NCI-H774 (cell line): ENCODE measurements around the gene DIO2.

Source experiments
- DNase-seq: peaks from one replicate; lab custom pipeline; 2025; lab: John Stamatoyannopoulos, UW

DIO2 gene

DNA sequence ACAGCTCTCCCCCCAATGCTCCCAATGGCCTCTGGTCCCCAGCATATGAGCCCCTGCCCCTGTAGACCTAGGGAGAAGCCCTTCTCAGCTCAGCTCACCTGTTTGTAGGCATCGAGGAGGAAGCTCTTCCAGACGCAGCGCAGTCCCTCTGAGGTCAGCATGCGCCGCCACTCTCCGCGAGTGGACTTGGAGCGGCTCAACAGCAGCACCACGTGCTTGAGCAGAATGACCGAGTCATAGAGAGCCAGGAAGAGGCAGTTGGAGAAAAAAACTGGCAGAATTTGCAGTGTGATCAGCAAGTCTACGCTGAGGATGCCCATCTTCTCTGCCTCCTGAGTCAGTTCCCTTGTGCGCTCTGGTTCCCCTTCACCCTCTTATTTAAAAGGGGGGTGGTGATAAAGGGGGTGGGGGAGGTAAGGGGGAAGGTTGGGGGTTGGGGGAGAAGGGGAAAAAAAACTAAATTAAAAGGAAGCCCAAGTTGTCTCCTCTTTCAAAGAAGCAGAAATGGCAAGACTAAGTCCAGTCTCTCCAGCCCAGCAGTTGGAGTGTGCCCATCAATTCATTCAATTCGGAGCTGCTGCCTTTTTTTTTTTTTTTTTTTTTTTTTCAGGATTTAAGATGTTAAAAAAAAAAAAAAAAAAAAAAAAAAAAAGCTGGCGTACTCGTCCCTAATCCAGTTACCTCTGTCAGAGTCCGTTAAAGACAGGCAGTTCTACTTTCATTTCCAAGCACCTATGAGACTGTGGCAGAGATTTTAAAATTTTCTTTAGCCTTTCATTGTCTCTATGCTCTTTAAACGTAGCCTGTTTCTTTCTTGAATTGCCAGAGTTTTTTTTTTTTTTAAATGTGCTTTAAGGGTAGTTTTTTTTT is at the start of gene DIO2:
DIO2 (minus strand) TSS at position 352 of the 870 bp plus-strand sequence; CDS start at position 320, 32 bp downstream.
- no peak for DNase-seq

DNA sequence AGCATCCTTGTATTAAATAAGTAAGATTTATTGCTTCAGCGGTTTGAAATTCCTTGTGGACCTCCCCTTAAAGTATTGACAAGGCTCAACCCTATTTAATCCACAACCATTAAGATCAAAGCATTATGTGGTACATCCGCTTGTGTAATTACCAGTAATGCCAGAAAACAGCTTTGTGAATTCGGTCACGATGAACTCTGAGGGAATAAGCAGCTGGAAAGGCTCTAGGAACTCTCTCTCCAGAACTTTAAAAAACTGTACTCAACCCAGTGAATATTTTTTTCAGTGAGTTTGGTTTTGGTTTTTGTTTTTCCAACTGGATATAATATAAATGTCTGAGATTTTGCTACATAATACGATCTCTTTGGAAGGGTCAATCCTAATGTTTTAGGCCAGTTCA is 49.3 kb upstream of the DIO2 start:
- DNase-seq: no peak

DNA sequence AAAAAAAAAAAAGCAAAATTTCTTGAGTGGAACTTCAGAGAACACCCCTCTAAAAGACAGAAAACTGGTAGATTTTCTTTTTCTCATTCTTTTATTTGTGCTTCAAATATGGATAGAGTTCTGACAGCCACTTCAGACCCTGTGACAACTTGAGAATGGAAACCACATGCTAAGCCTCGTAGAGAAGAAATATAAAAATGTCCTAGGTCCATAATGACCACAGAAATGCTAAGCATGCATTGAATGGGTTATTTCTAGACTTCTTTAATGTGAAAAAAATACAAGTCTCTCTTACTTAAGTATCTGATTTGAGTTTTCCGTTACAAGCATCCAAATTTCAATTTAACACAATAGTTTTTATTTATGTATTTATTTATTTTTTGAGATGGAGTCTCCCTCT is 28.3 kb upstream of the DIO2 start:
- DNase-seq: no peak

DNA sequence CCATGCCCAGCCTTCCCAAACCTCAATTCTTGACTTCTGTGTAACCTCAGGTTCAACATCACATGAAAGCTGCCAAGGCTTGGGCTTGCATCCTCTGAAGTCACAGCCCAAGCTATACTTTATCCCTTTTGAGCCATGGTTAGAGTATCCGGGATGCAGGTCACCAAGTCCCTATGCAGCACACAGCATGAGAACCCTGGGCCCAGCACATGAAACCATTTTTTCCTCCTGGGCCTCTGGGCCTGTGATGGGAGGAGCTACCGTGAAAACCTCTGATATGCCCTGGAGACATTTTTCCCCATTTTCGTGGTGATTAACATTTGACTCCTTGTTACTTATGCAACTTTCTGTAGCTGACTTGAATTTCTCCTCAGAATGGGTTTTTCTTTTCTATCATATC is 25.8 kb upstream of the DIO2 start:
- no peak for DNase-seq

DNA sequence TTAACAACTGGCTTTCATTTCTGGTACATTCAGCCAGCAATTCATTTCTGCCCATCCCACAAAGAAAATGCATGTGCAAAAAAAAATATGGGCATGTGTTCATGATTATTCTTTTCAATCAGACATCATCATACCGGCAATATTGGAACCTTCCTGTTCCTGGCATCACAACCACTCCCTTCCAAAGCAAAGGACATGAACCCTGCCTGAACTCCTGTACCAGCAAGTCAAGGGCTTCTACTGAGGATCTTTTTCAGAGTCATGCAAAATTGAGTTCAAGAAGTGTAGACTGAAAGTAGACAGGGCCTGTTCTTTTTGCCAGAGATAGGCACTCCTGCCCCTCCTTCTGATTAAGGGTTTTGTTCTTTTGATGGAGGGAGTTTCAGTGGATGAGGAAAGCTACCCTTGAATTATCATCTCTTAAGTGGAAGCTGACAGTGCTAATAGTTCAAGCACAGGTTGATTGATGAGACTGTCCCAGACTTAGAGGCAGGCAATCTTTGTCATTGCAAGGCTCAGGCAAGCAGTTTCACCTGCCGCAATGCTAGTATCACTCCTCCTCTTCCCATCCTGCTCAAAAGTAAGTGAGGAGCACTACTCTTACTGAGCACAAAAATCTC is 22.3 kb upstream of the DIO2 start:
- DNase-seq: no peak

DNA sequence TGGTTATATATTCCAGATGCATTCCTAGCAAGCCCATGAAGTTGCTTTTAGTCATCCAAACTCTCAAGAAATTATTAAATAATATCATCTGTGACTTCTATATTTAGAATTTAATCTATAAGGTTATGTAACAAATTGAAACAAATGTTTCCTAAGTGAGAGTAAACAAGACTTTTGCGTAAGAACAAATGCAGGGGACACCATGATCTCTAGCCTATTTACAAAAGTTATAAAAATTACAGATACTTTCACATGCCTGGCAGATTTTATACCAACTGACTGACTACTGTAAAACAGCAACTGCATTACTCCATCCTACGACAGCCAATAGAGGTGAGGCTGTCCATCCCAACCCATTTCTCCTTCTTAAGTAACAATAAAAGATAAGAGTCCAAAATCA is 20.4 kb upstream of the DIO2 start:
- no peak for DNase-seq

DNA sequence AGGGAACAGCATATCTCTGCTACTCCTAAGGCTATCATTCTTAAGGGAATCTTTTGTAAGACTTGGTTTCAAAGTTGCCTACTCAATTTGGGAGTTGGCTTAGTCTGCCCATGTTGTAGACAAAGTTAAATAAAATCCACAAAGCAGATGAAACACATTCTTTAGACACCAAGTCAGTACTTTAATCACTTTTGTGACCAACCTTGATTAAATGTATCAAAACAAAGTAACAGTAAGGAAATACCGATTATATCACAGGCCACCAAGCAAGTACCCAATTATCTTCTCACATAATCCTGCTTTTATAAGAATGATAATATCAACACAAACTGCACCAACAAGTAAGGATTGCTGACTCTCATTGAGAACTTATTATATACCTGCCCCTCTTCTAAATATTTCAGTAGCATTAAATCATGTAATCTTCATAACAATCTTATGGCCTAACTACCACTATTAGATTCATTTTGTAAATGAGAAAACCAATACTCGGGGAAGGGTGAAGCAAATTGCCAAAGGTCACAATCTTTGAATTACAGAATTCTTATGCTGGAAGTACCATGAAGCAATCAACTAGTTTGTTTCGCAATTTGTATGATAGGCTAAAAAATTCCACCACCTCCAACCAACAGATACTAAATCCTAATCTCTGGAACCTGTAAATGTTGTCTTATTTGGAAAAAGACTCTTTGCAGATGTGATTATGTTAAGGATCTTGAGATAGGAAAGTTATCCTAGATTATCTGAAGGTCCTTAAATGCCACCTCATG is 12.6 kb upstream of the DIO2 start:
- DNase-seq: no peak

DNA sequence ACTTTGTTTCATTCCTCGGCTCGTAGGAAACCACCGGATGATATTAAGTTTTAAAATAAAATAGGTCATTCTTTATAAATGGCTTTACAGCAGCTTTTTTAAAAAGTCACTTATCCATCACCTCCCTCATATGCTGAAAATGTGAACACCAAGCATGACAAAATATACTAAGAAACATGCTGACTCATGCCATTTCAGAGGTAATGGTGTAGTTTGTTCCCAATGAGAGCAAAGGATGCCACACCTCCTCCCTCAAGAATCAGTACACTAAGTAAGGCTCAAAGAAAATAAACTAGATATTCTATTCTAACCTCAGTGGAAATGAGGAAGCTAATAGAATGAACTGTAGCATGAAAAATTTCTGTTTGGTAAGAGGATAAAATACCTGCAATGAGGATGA is 5.5 kb upstream of the DIO2 start:
- DNase-seq: no peak

DNA sequence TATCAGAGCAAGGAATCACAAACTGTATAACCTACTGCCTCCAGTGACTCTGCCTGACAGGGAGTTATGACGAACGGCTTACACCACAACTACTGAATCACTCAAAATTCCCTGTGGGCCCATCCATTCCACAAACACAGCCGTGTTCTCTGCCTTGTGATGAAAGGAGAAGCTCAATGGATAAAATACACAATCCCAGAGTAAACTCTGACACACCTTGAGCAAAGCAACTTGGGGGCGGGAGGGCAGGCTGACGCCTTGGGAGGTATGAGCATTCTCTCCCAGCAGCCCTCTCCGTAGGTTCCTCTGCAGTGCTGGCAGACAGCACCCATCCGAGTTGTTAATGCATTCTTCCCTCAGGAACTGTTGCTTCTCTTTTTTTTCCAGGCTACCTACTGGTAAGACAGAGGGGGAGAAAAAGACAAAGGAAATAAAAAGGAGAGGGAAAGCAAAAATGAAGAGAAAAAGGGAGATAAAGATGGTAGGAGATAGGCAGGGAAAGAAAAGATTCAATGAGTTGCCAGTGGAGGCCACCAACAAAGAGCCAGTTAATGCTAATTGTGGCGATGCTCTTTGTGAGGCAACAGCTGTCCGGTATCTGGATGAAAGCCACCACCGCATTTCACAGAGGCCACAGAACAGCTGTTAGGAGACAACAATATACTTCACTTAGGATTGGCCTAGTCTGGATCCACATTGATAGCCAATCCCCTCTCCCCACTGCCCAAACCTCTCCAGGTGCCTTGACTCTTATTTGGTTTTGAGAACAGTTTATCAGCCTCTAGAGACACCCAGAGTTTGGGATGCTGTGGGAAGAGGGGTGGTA is 4.7 kb upstream of the DIO2 start:
- no peak for DNase-seq

DNA sequence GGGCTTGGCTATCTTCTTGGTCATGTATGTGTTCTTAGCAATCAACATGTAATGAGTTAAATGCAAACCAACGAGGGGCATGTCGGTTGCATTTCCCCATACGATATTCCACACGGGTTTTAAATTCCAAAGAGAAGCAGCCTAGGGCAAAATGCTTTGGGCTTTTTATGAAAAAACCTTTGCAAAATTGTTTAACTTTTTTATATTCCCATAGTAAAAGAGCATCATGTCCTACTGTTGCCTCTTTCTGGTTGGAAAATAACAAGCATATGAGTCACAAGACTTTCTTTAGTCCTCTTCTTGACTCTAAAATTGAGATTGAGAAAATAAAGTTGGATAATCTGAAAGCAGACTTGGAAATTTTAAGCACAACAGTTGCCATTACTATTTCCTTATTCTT is 3.8 kb upstream of the DIO2 start:
- DNase-seq: no peak

DNA sequence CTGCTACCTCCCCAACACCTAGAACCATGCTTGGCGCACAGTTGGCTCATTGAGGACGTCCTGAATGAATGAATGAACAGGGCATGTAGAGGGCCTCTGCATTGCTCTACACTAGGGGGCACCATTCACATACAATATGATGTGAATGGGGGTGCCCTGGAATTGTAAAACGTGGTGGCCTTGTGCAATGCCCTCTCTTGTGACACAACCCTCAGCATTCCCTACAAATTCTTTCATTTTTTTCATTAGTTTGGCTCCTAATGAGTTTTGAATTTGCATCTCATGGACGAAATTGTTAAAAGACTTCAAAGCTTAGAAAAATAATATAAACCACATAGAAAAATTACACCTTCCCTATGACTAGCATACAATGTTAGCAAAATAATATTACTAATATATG is 2.3 kb upstream of the DIO2 start:
- no peak for DNase-seq

DNA sequence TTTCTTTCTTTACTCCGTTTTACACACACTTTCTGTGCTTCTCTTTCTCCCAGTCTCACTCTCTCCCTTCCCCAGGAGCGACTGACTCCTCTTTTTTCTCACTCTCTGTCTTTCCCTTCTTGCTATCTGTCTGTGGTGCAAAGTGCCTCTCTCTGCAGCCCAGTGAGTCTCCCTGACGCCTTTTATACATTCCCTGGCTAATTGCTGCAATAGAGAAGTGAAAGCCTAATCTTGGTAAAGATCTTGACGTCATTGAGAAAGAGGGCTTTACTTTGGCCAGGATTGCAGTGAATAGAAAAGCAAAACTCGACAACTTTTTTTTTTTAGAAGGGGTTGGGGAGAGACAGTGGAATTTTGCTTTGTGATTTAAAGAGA is 706 bp upstream of the DIO2 start:
- DNase-seq: no peak

DNA sequence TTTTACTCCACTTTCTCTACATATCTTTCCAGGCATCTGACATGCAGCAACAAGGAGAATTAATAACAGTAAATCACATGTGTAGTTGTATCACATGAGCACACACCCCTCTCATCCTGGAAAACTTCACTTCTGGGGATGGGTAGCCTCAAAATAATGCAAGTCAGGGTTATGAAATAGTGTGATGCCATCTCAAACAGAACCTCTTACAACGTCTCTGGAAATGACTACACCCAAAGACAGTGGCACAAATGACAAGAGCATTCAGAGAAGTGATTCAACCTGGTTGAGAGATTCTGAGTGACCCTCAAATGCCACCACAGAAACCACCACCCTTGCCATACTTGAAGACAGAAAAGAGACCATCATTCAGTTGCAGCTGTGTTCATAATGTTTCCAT is 2.8 kb downstream of the DIO2 start:
- DNase-seq: no peak

DNA sequence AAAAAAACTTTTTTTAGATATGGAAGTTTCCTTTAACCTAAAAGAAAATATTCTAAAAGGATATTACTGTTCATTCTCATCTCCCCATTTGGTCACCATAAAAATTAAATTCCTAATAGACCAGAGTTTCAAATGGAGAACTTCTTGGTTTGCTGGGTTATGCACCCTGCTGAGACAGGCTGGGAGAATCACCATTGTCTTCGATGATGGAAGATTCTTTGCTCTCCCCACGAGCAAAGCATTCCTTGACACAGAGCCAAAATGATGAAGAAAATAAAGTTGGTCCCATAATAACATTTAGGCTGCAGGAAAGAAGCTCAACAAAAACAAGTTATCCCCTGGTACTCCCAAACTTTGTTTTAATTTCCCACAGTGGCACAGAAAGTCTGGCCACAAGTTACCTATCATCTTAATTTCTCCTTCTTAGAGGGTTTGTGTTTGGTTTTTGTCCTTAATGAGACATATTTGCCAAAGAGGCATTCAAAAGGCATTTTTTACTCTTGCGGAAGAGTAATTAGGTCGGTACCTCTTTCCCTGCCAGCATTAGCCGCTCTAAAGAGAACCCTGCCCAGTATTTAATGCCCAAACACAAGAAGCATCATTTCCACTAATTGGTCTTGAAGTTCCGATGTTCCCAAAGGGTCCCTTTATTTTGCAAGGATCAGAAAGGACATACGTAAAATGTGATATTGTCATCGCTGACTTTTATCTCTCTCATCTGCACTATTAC is 4.8 kb downstream of the DIO2 start:
- DNase-seq: no peak

DNA sequence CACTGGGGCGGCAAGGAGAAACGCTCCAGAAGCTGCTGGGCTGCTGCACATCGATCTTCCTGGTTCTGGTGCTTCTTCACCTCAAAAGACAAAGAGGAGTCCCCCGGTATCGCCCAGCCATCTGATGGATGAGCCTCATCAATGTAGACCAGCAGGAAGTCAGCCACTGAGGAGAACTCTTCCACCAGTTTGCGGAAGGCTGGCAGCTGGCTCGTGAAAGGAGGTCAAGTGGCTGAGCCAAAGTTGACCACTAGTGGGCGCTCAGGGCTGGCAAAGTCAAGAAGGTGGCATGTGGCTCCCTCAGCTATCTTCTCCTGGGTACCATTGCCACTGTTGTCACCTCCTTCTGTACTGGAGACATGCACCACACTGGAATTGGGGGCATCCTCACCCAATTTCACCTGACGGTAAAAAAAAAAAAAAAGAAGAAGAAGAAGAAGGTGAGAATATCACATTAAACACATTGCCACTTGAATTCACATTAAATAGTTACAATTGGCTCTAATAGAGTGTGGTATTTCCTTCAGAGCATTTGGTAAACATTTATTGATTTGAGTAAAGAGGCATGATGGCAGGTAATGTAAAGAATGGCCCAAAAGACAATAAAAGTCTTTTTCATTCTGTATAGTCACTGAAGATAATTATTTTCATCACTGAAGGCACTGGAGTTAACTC is 8.3 kb downstream of the DIO2 start:
- DNase-seq: no peak

DNA sequence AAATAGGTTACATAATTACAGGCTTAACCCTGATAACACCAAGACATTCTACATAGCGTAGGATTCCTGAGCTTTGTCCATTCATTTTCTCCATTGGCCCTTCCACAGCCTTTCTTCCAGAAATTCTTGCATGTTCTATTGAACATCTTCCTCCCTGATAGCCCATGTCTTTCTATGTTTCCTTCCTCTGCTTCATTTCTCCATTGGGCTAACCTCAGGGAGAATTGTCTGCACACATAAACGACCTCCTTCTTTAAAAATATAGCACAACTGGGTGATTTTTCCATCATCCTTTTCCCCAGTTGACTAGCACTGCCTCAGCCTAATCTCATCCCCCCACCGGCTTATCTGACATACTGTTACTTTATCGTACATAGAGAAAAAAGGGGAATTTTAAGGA is 11.2 kb downstream of the DIO2 start:
- DNase-seq: no peak

DNA sequence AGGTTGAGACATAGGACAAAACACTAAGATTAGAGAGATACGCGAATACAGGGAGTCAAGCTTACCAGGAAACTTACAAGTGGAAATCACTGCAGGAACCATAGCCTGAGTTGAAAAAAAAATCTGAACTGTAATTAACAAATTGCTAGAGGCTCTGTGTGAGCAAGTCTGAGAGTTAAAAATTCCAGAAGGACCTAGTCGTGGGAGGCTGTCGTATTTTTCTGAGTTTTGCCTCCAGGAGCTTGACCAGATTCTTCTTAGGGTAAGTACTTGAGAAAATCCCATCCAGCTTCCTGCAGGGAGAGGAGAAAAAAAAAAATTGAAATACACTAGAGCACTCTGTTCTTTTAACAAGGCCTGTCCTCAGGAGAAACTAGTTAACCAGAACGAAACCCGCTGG is 22.7 kb downstream of the DIO2 start:
- no peak for DNase-seq

DNA sequence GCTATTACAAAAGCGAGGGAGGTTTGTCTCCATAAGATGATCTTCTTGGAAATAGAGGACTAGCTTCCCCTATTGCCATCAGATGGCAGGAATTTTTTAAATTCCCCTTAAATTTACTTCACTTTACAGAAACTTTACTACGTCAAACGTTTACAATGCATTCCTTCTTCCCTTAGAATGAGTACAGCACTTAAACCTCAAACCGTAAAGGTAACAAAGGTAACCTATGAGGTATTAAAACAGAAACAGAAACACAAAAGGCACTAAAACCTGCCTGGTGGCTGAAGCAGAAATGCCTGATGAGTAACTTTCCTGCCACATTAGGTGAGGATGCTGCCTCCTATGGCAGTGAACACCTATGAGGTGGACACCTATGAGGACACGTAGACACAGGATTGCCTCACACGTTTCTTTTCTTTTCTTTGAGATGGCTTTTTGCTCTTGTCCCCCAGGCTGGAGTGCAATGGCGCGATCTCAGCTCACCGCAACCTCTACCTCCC is 25.0 kb downstream of the DIO2 start:
- no peak for DNase-seq

DNA sequence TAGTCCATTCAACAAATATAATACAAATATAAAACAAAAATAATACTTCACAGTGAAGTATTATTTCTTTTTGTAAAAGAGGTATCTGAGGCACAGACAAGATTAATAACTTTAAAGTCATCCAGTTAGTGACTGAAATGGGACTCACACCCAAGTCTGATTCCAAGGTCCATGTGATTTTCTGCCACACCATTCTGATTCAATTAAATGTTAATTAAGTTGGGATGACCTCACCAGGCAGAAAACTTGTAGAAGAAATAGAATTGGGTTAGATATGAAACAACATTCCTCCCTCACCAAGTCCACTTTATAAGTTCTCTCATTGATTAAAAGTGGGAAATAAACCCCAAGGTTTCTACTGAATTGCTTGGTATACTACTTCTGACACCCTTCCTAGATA is 34.4 kb downstream of the DIO2 start:
- no peak for DNase-seq

DNA sequence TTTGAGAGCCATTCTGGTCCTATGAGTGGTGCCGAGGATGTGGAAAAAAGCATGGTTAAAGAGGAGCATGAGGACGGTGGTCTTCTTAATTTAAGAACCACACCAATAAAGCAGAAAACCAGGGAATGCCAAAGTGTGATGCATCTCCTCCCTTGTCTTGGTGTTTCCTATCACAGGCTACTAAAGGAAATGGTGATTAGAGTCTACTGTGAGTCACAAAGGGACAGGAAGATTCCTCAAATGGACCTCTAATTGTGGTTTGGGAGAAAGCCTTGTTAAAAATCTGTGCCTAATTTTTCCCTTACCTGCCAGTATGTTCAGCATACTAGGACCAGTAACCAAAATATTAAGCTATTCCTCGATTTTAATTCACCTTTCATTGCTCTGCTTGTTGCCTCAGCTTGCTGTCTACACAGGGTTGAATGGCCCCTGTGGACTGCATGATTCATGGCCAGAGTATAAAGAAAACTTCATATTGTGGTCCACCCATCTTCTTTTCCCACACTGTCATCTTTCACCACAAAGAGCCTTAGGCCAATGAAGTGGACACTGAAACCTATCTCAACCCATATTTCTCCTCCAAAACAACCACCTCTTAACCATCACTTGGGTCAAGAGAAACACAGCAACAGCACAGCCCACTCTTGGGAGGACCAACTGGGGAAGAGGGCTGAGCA is 38.8 kb downstream of the DIO2 start:
- DNase-seq: no peak
